Occipital lobe (tissue), 2 donors: ENCODE measurements around the gene STXBP3. TPM values are rescaled to one million over a fixed set of nuclear protein-coding genes. Genes with fewer than 3 reads are reported as not detected.

Source experiments
- DNase-seq: peaks from one replicate; lab custom pipeline; 2025; lab: John Stamatoyannopoulos, UW
- total RNA-seq: library from RNA; depleted of rRNA; stranded (reverse); fragments of >200 nt; gene quantifications from one replicate; pipeline ENCODE4 v1.2.3, GENCODE V29; 2014

STXBP3 gene
- total RNA-seq, 1 donor from 2014 or later, result 40.7 TPM

DNA sequence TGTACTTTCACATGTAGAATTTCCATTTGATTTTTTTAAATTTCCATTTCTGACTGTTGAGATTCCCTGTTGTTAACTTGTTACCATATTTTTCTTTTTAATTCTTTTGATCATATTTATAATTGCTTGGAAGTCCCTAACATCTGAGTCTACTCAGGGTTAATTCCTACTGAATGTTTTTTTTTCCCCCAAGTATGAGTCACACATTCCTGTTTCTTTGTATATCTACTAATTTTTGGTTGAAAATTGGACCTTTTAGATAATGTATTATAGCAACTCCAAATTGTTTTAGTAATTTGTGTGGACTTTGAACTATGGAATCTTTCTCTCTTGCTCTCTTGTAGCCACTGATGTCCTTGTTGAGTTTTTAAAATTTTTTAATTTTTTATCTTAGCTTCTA, 54.6 kb downstream of the STXBP3 start:
- no peak for DNase-seq

DNA sequence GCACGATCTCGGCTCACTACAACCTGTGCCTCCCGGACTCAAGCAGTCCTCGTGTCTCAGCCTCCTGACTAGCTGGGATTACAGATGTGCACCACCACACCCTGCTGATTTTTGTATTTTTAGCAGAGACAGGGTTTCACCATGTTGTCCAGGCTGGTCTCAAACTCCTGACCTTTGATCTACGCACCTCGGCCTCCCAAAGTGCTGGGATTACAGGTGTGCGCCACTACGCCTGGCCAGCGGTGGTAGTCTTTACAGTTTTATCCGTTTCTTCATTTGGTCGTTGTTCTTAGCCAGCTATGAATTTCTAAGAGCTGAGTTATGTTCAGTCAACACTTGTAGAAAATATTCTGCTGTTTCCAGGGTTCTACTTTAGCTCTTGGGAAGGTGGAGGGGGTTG, 57.1 kb downstream of the STXBP3 start:
- DNase-seq, result no peak

DNA sequence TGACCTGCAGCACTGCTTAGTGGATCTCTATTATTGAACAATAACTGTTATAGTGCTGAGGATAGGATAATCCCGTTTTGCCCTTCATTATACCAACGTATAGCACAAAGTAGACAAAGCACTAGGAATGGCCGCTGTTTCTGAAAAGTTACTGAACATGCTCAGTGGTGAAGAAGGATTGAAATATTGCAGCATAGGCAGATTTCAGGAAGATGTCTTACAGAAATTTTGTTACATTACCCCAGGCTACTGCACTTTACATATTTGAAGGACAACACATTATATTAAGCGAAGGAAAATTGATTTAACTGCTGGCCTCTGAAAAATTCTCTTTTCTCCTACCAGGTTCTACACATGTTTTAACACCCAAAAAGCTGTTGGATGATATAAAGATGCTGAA, 62.0 kb downstream of the STXBP3 start:
- DNase-seq, result no peak

DNA sequence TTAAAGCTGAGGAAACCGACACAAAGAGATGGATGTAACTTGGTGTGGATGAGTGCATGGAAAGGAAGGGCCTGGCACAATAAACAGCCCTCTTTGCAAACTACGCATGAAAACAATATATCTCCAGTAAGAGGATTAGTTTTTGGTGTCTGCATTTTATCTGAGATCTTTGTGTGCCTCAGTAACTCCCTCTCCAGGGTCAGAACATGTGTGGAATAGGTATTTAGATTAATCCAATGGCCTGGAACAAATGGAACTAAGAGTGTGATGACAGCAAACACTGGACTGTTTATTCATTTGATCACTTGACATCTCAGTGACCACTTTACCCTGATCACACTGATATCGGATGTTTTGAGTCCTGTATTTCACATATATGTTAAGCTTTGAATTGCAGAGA, 65.1 kb downstream of the STXBP3 start:
- DNase-seq, result no peak

DNA sequence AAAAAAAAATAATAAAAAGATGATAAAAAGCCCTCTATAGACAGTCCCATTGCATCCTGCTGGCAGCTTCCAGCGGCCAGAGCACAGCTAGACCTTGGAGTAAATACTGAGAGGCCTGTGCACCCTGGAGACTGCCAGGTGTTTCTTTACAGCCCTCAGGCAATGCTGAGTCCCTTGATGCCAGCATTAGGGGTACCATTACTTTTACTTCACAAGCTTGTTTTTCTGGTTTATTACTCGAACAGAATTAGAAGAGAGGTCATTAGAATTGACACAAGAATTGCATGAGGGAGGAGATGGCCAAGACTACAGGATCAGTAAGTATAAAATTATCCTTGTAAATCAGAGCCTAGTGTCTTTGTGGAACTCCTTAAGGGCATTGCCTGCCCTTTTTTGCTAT, 66.9 kb downstream of the STXBP3 start:
- DNase-seq, result no peak

DNA sequence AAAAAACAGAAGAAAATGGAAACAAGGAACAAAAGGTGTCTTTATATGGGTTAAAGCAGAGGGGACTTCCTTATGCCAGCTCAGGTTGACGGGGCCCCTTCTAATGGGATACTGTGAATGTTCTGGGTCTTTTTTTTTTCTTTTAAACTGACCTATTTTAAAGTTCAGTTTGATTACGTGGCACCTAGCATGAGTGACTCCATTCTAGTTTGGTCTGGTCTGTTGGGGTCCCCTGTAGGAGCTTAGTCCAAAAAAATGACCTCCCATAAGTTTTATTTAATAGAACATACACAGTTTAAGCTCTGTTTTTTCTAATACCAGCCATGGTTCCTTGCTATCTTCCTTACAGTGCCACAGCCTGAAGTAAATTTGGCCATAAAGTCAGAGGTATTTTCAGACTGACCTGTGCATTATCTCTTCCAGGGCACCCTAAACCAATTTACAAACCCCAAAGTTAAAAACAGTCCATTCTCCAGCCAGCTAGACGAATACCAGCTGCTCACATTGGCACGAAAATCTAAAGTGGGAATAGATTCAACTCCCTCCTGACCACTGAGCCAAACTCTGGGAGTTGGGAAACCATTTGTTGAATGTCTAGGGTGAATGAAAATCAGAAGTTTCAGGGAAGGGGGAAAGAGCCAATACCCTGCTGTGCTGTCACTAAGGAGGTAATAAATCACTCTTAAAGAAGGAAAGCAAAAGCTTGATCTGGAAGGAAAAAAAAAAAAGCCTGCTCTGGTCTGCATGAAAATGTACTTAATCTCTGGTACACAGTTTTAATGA, 68.1 kb downstream of the STXBP3 start:
- no peak for DNase-seq

DNA sequence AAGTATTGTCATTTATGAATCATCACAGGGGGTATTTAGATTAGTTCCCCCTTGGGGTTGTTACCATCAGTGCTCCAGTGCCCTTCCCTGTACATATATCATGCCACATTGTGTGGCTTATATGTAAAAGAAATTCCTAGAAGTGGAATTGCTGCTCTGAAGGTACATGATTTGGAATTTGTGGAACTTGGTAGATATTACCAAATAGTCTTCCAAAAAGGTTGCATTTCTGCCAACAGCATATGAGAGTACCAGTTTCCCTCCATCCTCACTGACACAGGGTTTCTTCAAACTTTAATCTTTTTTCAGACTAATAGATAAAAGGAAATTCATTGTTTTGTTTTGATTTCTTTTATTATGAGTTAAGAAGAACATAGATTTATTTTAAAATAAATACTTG, 69.1 kb downstream of the STXBP3 start:
- no peak for DNase-seq

DNA sequence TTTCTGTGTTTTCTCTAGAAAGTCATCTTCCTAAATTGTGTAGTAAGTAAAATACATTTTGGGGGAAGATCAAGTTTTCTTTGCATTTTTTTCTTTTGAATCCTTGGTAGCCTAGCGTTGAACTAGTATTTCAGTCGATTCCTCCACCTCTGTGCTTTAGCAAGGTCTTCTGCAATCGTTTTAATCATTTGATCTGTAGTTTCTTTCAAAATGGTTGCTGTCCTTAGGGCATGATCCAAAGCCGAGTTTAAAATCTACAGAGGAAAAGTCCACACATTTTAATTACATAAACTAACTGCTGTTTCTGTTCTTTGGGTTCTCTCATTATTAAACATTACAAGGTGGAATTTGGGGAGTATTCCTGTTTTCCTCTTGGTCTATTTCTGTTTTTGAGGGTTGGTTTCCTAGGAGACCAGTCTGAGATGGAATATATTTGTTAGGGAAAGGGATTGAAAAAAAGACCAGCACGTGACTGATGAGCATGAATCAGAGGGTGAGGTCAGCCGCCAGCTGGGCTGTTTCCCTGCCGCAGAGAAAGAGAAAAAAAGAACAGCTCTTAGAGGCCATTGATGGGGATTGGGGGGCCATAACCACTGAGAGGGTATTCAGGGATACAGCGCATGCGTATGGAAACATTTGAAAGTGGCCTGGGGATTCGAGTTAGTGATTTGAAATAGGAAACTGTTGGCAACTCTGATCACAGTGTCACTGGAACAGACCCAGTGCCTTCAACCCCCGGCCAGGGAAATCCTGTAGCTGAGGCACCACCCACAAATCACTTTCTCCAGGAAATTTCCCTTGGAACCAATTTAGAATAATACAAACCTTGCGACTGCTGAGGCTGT, 69.8 kb downstream of the STXBP3 start:
- peak; percentile 71 for DNase-seq

DNA sequence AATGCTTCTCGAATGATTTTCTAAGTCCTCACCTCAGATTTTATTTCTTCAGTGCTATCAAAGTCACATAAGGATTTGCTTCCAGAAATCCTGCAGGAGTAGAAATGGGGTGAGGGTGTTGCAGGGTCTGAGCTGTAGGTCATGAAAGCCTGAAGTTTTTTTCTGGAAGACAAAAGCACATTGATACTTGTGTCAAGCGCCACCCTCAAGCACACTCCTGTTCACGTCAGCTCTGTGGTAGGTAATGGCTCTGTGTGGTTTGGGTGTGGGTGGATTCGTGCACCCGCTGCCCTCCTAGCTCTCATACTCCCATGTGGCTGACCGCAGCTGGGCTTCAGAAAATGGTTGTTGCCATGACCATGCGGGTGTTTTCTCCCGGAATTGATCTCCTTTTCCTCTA, 70.5 kb downstream of the STXBP3 start:
- peak; percentile 9 for DNase-seq

DNA sequence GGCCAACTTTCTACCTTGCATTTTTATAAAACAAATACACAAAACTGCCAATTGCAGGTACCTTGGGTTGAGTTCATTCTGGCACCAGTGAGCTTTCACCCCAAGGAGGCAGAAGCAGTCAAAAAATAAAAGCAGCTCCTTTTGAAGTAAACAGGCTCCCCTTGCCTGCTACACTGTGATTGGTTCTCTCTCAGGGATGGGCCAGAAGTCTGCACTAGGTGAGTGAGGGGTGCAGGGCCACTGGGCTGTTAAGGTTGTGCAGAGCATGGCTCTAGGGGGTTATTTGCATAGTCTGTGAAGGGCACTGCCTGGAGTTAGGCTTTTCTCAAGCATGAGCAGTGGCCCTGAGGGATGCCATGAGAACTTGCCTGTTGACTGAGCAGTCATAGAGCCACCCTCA, 71.3 kb downstream of the STXBP3 start:
- DNase-seq, result no peak

DNA sequence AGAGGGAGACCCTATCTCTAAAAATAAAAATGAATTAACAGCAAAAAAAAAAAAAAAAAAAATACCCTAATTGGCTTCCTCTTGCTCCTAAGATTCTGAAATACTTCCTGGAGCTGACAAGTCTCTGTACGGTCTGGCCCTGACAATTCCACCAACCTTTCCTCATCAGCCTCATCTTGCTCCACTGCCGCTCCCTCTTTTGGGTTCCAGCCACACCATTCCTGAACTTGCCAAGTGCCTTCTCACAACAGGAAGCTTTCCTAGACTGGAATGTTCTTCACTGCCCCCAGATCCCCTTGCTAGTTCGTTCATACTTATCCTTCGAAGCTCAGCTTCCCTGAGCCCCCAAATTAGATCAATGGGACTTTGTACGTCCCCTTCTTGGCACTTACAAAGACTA, 73.4 kb downstream of the STXBP3 start:
- no peak for DNase-seq

DNA sequence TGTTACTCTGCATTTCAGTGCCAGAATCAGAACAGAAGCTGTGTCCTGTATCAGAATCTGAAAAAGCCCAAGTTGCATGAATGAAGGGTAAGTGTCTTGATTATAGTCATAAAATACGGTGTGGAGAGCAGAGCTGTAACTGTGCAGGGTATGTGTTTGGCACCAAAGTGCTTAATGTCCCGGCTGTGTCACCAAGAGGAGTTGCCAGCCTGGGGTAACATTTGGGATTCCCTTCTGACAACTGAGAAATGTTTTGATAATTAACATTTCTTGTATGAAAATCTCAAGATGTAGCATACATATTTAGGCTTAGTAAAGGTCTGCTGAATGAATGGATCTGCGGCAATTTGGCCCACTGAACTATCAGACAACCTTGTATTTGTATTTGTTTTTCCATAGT, 77.2 kb downstream of the STXBP3 start:
- no peak for DNase-seq

DNA sequence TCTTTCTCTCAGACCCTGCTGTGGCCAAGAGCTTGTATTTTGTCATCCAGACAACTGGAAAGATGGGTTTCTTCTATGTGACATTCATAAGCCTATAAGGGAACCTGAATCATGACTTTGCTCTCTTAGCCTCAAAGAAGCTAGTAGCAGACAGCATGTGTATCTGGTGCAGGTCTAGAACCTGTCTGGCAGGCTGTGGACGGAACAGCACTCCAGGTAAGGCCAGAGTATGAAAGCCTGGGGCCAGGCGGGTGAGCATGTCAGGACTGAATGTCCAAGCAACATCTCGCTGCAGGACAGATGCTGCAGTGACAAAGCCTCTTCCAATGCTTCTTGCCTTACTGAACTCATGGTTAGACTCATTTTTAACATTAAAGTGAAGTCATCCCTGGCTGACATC, 77.6 kb downstream of the STXBP3 start:
- DNase-seq, result no peak

DNA sequence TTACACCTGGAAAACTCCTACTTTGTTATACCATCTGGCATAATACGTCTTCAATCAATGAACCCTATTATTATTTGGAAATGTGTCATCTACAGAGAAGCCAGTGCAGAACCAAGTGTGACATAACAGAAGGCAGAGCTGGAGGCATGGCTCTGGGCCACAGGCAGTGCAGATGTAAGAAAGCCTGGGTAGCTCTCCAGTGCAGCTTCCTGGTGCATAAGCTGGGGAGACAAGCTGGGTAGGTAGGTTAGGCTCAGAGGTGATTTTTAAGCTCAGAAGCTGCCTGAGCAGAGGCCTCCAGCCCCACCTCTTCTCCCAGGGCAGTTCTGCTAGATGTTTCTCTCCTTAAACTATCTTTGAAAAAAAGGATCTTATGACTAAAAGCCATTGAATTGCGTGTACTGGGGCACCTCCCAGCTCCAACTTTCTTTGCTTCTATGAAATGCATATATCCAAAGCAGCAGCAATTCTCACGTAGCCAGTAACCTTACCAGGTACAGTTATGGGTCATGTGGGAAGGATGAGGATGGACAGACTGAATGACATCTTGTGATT, 79.7 kb downstream of the STXBP3 start:
- no peak for DNase-seq

DNA sequence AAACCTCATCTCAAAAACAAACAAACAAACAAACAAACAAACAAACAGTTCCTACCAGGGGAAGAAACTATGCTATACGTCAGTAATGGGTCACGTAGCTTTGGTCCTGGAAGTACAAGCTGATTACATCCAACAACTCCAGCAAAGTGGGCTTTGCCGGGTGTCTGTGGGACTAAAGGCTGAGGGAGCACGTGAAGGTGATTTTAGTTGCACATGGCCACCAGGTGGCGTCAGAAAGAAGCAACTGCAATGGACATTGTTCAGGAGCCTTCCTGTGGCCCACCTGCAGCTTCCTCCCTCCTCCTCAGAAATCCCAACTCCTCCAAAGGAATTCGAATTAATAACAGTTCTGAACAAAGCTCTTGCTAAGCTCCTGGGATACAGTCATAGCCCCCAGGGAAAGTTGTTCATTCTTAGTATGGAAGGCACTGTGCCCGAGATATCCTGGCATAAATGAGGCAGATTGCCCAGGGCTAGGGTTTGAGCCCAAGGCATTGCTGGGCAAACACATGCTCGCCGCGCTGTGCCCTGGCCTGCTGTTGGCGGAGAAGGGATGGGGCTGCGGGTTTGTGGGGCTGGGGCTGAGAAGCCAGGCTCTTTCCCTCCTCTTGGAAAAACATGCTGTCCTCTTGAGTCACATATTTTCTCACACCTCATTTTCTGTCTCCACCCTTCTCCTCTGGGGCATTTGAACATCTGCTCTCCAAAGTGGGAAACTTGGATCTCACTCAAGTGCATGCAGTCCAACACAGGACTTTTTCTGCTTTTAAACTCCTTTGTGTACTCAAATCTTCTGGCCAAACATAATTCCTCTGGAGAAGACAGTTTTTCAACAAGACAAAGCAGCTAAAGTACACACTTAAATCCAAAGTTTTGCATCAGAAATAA, 81.8 kb downstream of the STXBP3 start:
- peak; percentile 53 for DNase-seq

DNA sequence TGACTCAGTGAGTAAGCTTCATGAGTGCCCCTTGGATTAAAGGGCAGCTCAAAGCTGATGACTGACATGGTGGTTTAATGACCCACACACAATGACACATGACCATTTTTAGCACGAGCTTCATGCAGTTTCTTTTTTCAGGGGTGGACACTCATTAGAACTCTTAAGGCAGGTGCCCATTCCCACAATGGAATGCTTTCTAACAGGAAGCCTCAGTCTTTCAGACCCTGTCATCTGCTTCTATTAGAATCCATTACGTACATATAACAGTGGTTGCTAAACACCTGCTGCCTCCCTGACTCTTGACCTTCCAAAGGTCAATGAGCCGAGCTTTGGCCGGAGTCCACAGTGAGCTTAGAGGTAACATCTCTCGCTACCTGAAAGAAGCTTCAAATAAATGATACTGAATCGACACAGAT, 83.0 kb downstream of the STXBP3 start:
- no peak for DNase-seq

DNA sequence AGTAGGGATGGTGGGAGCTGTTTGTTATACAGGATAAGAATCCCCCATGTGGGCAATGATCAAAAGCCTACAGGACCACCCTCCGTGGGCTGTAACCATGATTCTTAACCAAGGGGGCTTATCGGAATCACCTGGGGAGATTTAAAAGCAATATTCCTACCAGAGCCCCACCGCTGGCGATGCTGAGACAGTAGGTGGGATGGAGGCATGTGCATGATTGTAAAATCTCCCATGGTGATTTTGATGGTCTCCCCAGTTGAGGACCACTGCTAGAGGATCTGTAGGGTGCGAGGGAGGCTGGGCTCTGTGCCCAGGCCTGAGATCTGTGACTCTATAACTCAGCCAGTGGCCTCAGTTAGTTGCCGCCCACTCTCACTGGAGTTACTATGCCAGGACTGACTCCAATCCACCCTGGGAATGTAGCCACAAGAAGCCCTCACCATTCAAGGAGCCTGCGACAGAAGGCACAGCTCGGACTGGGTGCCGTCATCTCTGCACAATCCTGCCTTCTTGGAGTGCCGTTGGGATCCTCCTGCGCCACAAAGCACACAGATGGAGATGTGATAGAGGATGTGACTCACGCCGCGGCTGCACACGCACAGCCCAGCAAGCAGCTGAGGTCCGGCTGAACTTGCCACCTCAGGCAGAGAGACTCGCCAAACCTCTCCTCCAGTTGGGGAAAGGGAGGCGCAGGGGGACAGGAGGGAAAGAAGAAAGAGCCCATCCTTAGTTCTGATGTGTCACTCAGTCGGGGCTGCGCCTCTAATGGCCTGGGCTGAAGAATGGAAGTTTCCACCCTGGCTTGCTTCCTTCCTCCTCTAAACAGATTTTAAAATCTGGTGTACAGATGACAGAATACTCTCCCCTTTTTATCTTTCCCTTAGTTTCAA, 83.9 kb downstream of the STXBP3 start:
- peak; percentile 68 for DNase-seq

DNA sequence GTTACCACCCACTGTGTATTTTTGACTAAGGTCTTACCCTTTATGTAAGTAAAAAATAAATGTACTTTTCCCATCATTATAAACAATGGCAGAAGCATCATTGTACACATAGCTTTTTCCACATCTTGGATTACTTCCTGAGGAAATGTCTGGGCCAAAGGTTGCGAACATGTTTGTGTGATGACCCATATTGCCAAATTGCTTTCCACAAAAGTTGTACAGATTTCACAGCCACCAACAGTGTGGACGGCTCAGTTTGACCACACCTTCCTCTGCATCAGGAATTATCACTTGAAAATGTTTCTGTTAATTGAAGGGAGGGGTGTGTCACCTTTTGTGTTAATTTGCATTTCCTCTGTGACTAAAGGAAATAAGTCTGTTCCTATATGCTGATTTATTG, 84.8 kb downstream of the STXBP3 start:
- no peak for DNase-seq

DNA sequence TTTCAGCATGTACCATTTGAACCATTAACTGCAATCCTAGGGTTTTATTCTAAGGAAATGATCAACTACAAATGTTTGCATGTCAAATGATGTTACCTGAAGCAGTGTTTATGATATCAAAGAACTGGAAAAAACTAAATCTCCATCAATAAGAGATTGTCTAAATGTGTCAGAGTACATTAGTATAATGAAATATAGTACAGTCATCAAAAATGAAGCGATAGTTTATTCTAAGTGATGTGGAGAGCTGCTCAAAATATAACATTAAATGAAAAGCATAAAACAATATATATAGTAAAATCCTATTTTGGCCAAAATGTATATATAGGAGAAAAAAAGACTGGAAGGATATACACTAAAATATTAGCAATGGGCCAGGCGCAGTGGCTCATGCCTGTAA, 86.5 kb downstream of the STXBP3 start:
- no peak for DNase-seq

DNA sequence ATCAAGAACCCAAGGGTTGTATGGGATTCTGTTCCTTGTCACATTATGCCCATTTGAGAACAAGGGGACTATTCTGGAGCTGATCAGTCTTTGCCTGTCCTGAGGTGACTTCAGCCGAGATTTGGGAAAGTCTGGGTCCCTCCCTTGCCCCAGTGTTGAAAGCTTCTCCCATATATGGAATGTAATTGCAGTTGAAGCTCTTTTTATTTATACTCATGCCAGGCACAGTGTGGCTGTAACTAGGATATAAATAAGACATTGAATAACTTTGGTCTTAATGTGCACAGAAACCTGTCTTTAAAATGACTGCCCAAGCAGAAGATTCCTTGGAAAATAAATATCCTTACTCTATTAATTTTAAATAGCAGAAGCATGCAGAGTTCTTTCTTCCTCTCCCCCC, 95.2 kb downstream of the STXBP3 start:
- no peak for DNase-seq
